CD4-positive, CD25-positive, alpha-beta regulatory T cell (primary cell): Measurements from ENCODE around the gene HECTD2. TPM values are rescaled to one million over a fixed set of nuclear protein-coding genes. Genes with fewer than 3 reads are reported as not detected.

ENCODE experiments used
- ATAC-seq, 2 donors: fragments of 150-1000 bp; cut with Tn5 transposase; one replicate each; pipeline ENCODE4 v1.10.0; 2021; ENCODE audit warnings: low read depth in 2 of 2, moderate number of reproducible peaks in 2 of 2, moderate library complexity in 1 of 2
- DNase-seq, 3 donors: peaks; one replicate each; pipeline versions ENCODE4 v3.0.0 to v3.0.0-alpha.2; 2012 to 2022; ENCODE audit warnings: mixed read lengths in 1 of 3
- H3K27ac ChIP-seq: one replicate; pipeline ENCODE4 v1.7.0; 2013; ENCODE audit warnings: mild to moderate bottlenecking, low read length; ENCODE audit not compliant: insufficient read depth, poor library complexity, severe bottlenecking
- H3K27me3 ChIP-seq: one replicate; pipeline ENCODE4 v1.7.0; 2013; ENCODE audit warnings: low read length; ENCODE audit not compliant: control insufficient read depth, insufficient read depth
- H3K36me3 ChIP-seq: one replicate; pipeline ENCODE4 v1.7.0; 2013; ENCODE audit warnings: mild to moderate bottlenecking, low read length, moderate library complexity; ENCODE audit not compliant: control insufficient read depth, insufficient read depth
- H3K4me1 ChIP-seq: 2 replicates; pipeline ENCODE4 v1.7.0; 2013; ENCODE audit warnings: mild to moderate bottlenecking, low read length; ENCODE audit not compliant: insufficient read depth, control insufficient read depth, poor library complexity, severe bottlenecking
- H3K4me3 ChIP-seq: one replicate; pipeline ENCODE4 v1.7.0; 2013; ENCODE audit warnings: low read depth, mild to moderate bottlenecking, low read length, moderate library complexity
- H3K9me3 ChIP-seq, 2 experiments: 1 replicate in 1 of 2; 2 replicates in 1 of 2; pipeline ENCODE4 v1.7.0; 2013; ENCODE audit warnings: low read length in 2 of 2, mild to moderate bottlenecking in 1 of 2, moderate library complexity in 1 of 2; ENCODE audit not compliant: control insufficient read depth in 2 of 2
- H3K27ac Mint-ChIP-seq, 3 donors: one replicate each; pipeline ENCODE4 v1.8.0; 2020 to 2022; ENCODE audit warnings: mild to moderate bottlenecking in 3 of 3, mixed read lengths in 3 of 3, moderate library complexity in 2 of 3
- H3K27me3 Mint-ChIP-seq: one replicate; pipeline ENCODE4 v1.8.0; 2022; ENCODE audit warnings: mild to moderate bottlenecking, mixed read lengths
- H3K36me3 Mint-ChIP-seq: one replicate; pipeline ENCODE4 v1.8.0; 2020; ENCODE audit warnings: mixed read lengths
- H3K4me1 Mint-ChIP-seq, 4 donors: one replicate each; pipeline ENCODE4 v1.8.0; 2020 to 2022; ENCODE audit warnings: mixed read lengths in 4 of 4, mild to moderate bottlenecking in 1 of 4
- H3K4me3 Mint-ChIP-seq, 4 donors: one replicate each; pipeline ENCODE4 v1.8.0; 2020 to 2022; ENCODE audit warnings: mild to moderate bottlenecking in 4 of 4, mixed read lengths in 4 of 4, moderate library complexity in 3 of 4
- H3K9me3 Mint-ChIP-seq, 7 donors: one replicate each; pipeline ENCODE4 v1.8.0; 2020 to 2022; ENCODE audit warnings: mixed read lengths in 7 of 7, mild to moderate bottlenecking in 3 of 7, moderate library complexity in 2 of 7
- polyA plus RNA-seq, 4 donors: library from polyadenylated mRNA; unstranded; fragments of 300-500 nt; fragmentation: Illumina TruSeq; gene quantifications; one replicate each; pipeline ENCODE4 v1.2.3, GENCODE V29; 2021
- total RNA-seq: library from RNA; stranded (reverse); gene quantifications from one replicate; pipeline ENCODE4 v1.2.3, GENCODE V29; 2022

Gene HECTD2
- total and polyA plus RNA-seq, 5 donors from 2014 or later, result 0.34 to 1.7 (median 0.73) TPM

- no peaks in the 10 kb centered on the region for H3K4me1 Mint-ChIP-seq
- Histone ChIP-seq H3K27ac (no peak overlapping the region), H3K4me1 (no peaks in the 10 kb centered on the region), H3K27me3 (no peaks in the 10 kb centered on the region), H3K9me3 (no peaks in the 10 kb centered on the region), H3K36me3 (no peaks in the 10 kb centered on the region), H3K4me3 (no peak overlapping the region)
- no peak for DNase-seq
- no peak for ATAC-seq
- no peak overlapping the region for H3K27ac Mint-ChIP-seq
- H3K27me3 Mint-ChIP-seq, result no peaks in the 10 kb centered on the region
- no peaks in the 10 kb centered on the region for H3K9me3 Mint-ChIP-seq
- no peak overlapping the region for H3K4me3 Mint-ChIP-seq
- no peaks in the 10 kb centered on the region for H3K36me3 Mint-ChIP-seq
Observed at GRCh38 chr10:91487911-91488582, 77.9 kb downstream of the HECTD2 start.

GRCh38 chr10:91493313-91493712 is 83.2 kb downstream of the HECTD2 start:
- Mint-ChIP-seq H3K27me3 (no peaks in the 10 kb centered on the region), H3K27ac (no peak overlapping the region), H3K36me3 (no peaks in the 10 kb centered on the region), H3K9me3 (no peaks in the 10 kb centered on the region), H3K4me3 (no peak overlapping the region), H3K4me1 (no peaks in the 10 kb centered on the region)
- no peak overlapping the region for H3K4me3 ChIP-seq
- H3K27ac ChIP-seq, result no peak overlapping the region
- H3K4me1 ChIP-seq, result no peaks in the 10 kb centered on the region
- no peak for DNase-seq
- no peaks in the 10 kb centered on the region for H3K9me3 ChIP-seq
- H3K27me3 ChIP-seq, result no peaks in the 10 kb centered on the region
- ATAC-seq, result no peak
- H3K36me3 ChIP-seq, result no peaks in the 10 kb centered on the region

GRCh38 chr10:91495402-91495801 is 85.3 kb downstream of the HECTD2 start:
- Mint-ChIP-seq H3K4me3 (no peak overlapping the region), H3K27ac (no peak overlapping the region), H3K27me3 (no peaks in the 10 kb centered on the region), H3K4me1 (no peaks in the 10 kb centered on the region), H3K9me3 (no peaks in the 10 kb centered on the region), H3K36me3 (peaks cover 8% of the 10 kb centered on the region)
- no peak for DNase-seq
- ATAC-seq, result no peak
- no peak overlapping the region for H3K27ac ChIP-seq
- no peak overlapping the region for H3K4me3 ChIP-seq
- no peaks in the 10 kb centered on the region for H3K4me1 ChIP-seq
- H3K36me3 ChIP-seq, result no peaks in the 10 kb centered on the region
- H3K27me3 ChIP-seq, result no peaks in the 10 kb centered on the region
- no peaks in the 10 kb centered on the region for H3K9me3 ChIP-seq

GRCh38 chr10:91496016-91496415 is 85.9 kb downstream of the HECTD2 start:
- Mint-ChIP-seq H3K36me3 (peaks cover 8% of the 10 kb centered on the region), H3K27me3 (no peaks in the 10 kb centered on the region), H3K9me3 (no peaks in the 10 kb centered on the region), H3K4me1 (no peaks in the 10 kb centered on the region), H3K27ac (no peak overlapping the region), H3K4me3 (no peak overlapping the region)
- Histone ChIP-seq H3K27ac (no peak overlapping the region), H3K4me1 (no peaks in the 10 kb centered on the region), H3K36me3 (no peaks in the 10 kb centered on the region), H3K9me3 (no peaks in the 10 kb centered on the region), H3K4me3 (no peak overlapping the region), H3K27me3 (no peaks in the 10 kb centered on the region)
- DNase-seq (no peak), ATAC-seq (no peak)

DNA sequence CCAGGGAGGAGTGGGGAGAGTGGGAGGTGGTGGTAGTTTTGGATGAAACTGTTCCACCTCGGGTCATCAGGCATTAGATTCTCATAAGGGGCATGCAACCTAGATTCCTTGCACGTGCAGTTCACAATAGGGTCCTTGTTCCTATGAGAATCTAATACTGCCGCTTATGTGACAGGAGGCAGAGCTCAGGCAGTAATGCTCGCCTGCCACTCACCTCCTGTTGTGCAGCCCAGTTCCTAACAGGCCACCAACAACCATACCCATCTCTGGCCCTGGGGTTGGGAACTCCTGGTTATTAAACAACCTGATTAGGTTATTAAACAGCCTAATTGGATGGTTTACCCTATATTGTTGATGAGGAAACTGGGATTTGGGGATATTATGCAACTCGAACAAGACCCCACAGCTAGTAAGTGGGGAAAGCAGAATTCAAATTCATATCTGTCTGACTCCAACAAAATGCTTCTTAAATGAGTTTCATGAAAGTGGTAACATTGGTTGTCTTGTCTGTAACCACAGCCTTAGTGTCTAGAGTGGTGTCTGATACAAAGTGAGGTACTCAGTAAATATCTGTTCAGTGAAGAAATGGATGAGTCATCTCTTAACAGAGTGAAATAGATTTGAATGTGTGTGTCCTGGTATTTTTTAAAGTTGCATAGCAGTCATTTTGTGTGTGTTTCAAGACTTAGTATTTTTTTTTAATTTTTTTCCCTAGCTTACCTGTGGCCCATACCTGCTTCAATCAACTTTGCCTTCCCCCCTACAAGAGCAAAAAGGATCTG is 101.6 kb downstream of the HECTD2 start:
- Histone ChIP-seq H3K27ac (no peak overlapping the region), H3K4me1 (no peaks in the 10 kb centered on the region), H3K9me3 (no peaks in the 10 kb centered on the region), H3K27me3 (no peaks in the 10 kb centered on the region), H3K36me3 (no peaks in the 10 kb centered on the region), H3K4me3 (no peak overlapping the region)
- DNase-seq (no peak), ATAC-seq (no peak)
- H3K4me1 Mint-ChIP-seq, result no peaks in the 10 kb centered on the region
- no peaks in the 10 kb centered on the region for H3K9me3 Mint-ChIP-seq
- no peaks in the 10 kb centered on the region for H3K27me3 Mint-ChIP-seq
- H3K36me3 Mint-ChIP-seq, result no peaks in the 10 kb centered on the region
- no peak overlapping the region for H3K27ac Mint-ChIP-seq
- no peak overlapping the region for H3K4me3 Mint-ChIP-seq

DNA sequence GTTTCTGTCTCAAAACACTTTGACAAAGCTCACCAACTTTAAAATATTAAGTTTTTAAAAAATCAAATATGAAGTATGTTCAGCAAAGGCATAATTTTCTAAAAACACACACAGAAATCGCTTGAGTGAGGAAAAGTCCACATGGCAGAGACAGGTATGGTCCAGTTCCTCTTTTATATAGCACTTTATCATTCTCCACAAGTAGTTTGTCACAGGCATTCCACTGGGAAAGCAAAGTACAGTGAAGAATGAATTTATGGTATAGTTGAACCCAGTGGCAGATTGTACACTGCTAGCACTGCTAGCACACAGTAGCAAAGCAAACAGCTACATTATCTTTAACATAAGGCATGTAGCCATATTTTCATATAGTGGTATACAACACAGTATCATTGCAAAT is 102.3 kb downstream of the HECTD2 start:
- Mint-ChIP-seq H3K4me3 (no peak overlapping the region), H3K4me1 (no peaks in the 10 kb centered on the region), H3K9me3 (no peaks in the 10 kb centered on the region), H3K36me3 (no peaks in the 10 kb centered on the region), H3K27ac (no peak overlapping the region), H3K27me3 (no peaks in the 10 kb centered on the region)
- Histone ChIP-seq H3K36me3 (no peaks in the 10 kb centered on the region), H3K4me1 (no peaks in the 10 kb centered on the region), H3K27ac (no peak overlapping the region), H3K27me3 (no peaks in the 10 kb centered on the region), H3K4me3 (no peak overlapping the region), H3K9me3 (no peaks in the 10 kb centered on the region)
- no peak for DNase-seq
- no peak for ATAC-seq

- Mint-ChIP-seq H3K9me3 (peaks cover 0 to 5% (median 0%) of the 10 kb centered on the region in 7 donors), H3K36me3 (no peaks in the 10 kb centered on the region), H3K4me1 (no peaks in the 10 kb centered on the region), H3K27me3 (no peaks in the 10 kb centered on the region), H3K4me3 (no peak overlapping the region), H3K27ac (no peak overlapping the region)
- H3K27me3 ChIP-seq, result no peaks in the 10 kb centered on the region
- no peak for DNase-seq
- no peak overlapping the region for H3K4me3 ChIP-seq
- no peak for ATAC-seq
- no peaks in the 10 kb centered on the region for H3K36me3 ChIP-seq
- no peaks in the 10 kb centered on the region for H3K4me1 ChIP-seq
- no peak overlapping the region for H3K27ac ChIP-seq
- no peaks in the 10 kb centered on the region for H3K9me3 ChIP-seq
Observed at GRCh38 chr10:91513598-91514424, 103.7 kb downstream of the HECTD2 start.
